PC-9 (cell line): ENCODE measurements around the gene GATAD2B. TPM values are rescaled to one million over a fixed set of nuclear protein-coding genes. Genes with fewer than 3 reads are reported as not detected.

Experiments
- BruUV-seq: library from RNA; stranded (reverse); fragments of 400-500 nt; replicated peaks from 2 replicates; lab custom pipeline; 2021; lab: Mats Ljungman, UMichigan
- CTCF ChIA-PET: fragments of 300-600 bp; sonication (Branson Sonifier 250); formaldehyde crosslinking; loops from one replicate; lab custom pipeline; 2022; ENCODE audit warnings: antibody characterized with exemption; lab: Charles Lee
- POLR2A ChIA-PET: fragments of 300-600 bp; sonication (Branson Sonifier 250); formaldehyde crosslinking; loops from one replicate; lab custom pipeline; 2022; ENCODE audit warnings: antibody characterized with exemption; ENCODE audit not compliant: unreplicated experiment; lab: Charles Lee
- DNase-seq, 2 experiments: peaks; one replicate each; pipeline versions ENCODE4 v3.0.0 to v3.0.0-alpha.2; 2015 to 2022; ENCODE audit warnings: mixed read lengths in 1 of 2
- H2AFZ ChIP-seq: fragments of 200-600 bp; sonication (generic); 2 replicates; pipeline ENCODE4 v1.8.1; 2017; ENCODE audit warnings: antibody characterized with exemption
- H3F3A ChIP-seq: fragments of 200-600 bp; sonication (generic); 2 replicates; pipeline ENCODE4 v1.8.1; 2017; ENCODE audit warnings: antibody characterized with exemption, mild to moderate bottlenecking, low read depth; ENCODE audit not compliant: insufficient read depth
- H3K27ac ChIP-seq: fragments of 200-600 bp; sonication (generic); 2 replicates; pipeline ENCODE4 v1.6.1; 2016; ENCODE audit warnings: mixed run types
- H3K27me3 ChIP-seq: fragments of 200-600 bp; sonication (generic); 2 replicates; pipeline ENCODE4 v1.6.1; 2016; ENCODE audit warnings: low read depth, mixed run types; ENCODE audit not compliant: insufficient read depth
- H3K36me3 ChIP-seq: fragments of 200-600 bp; sonication (generic); 2 replicates; pipeline ENCODE4 v1.6.1; 2016; ENCODE audit warnings: low read depth, mixed run types
- H3K4me1 ChIP-seq: fragments of 200-600 bp; sonication (generic); replicated peaks from 2 replicates; pipeline ENCODE4 v1.6.1; 2016; ENCODE audit warnings: mixed run types; ENCODE audit not compliant: insufficient read depth
- H3K4me2 ChIP-seq: fragments of 200-600 bp; sonication (generic); 2 replicates; pipeline ENCODE4 v1.6.1; 2017; ENCODE audit warnings: mixed run types
- H3K4me3 ChIP-seq: fragments of 200-600 bp; sonication (generic); 2 replicates; pipeline ENCODE4 v1.6.1; 2016; ENCODE audit warnings: mixed run types
- H3K79me2 ChIP-seq: fragments of 200-600 bp; sonication (generic); 2 replicates; pipeline ENCODE4 v1.6.1; 2017; ENCODE audit warnings: low read depth, mixed run types
- H3K9me2 ChIP-seq: fragments of 200-600 bp; sonication (generic); 2 replicates; pipeline ENCODE4 v1.8.1; 2017; ENCODE audit warnings: mild to moderate bottlenecking; ENCODE audit not compliant: insufficient read depth
- H3K9me3 ChIP-seq: fragments of 200-600 bp; sonication (generic); 2 replicates; pipeline ENCODE4 v1.8.1; 2016; ENCODE audit warnings: low read depth; ENCODE audit not compliant: insufficient read depth
- H4K20me1 ChIP-seq: fragments of 200-600 bp; sonication (generic); 2 replicates; pipeline ENCODE4 v1.8.1; 2017; ENCODE audit not compliant: insufficient read depth
- EZH2 ChIP-seq: fragments of 200-600 bp; sonication (generic); IDR thresholded peaks from 2 replicates; pipeline ENCODE4 v1.8.0; 2017; ENCODE audit warnings: antibody characterized with exemption, low read depth
- intact Hi-C: fragments of 100-400 bp; cut with micrococcal nuclease; formaldehyde crosslinking; loops from one replicate; pipeline ENCODE4 v1.10.0; 2022; ENCODE audit not compliant: unreplicated experiment
- total RNA-seq: library from RNA; stranded (reverse); gene quantifications from 2 replicates; pipeline ENCODE4 v1.2.3, GENCODE V29; 2021
- TF ChIP-seq, protein P1 (sequence below): fragments of 200-600 bp; sonication (generic); conservative IDR thresholded peaks from 2 replicates; pipeline ENCODE4 v1.6.1; 2017; ENCODE audit warnings: mixed run types, antibody characterized with exemption, mild to moderate bottlenecking, moderate library complexity

The GATAD2B gene
- total RNA-seq, 1 experiment from 2014 or later = 56.1 TPM

DNA sequence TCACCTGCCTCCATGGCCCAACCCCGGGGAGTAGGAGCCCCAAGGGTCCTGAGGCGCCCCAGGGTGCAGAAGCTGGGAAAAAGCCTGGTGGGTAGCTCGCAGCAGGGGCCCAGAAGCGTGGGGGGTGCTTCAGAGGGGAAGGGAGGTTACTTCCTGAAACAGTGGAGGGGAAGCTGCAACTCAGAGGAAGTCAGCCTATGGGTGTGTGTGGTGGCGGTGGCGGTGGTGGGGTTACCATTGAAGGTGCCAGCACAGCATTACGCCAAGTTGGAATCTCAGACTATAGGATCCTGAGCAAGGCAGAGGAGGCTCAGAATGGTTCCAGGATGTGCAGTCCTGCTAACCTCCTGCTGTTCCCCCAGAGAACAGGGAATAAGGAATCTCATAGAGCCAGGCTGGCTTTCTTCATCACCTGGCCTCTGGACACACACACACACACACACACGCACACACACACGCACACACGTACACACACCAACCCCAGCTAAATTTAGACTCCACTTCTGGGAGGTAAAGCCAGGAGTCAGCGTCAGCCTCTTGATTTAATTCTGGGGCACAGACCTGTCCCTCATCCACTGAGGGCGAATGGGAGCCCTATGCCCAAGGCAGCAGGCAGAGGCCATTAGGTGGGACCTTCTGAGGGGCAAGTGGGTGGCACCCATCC, 22.5 kb upstream of the GATAD2B start:
- no TSS peak for BruUV-seq

DNA sequence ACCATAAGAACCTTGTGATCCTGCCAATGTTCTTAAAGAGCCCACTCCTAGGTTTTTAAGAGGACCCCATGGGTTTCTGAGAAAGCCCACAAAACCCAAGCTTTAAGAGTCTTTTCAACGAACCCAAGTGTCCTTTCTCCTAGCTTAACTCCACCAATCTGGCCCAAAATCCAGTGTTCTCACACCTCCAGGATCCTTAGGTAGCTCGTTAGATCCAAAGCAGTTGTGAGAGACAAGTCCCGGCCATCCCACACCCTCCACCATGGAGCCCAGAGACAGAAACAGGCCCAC, 22.0 kb upstream of the GATAD2B start:
- Histone ChIP-seq H3K36me3 (0 out of 2 replicates have a peak, but pooled peaks cover 3% of the 10 kb centered on the region), H2AFZ (no peak overlapping the region), H3F3A (peaks cover 15% of the 10 kb centered on the region; the same call in 1 of the 2 replicates), H3K9me2 (no peaks in the 10 kb centered on the region), H3K79me2 (peaks cover 19% of the 10 kb centered on the region), H3K4me1 (peaks cover 10% of the 10 kb centered on the region; the same call in 1 of the 2 replicates), H3K9me3 (no peaks in the 10 kb centered on the region), H3K4me3 (peak overlapping the region; percentile 85; the same call in 1 of the 2 replicates), H3K27ac (no peak overlapping the region), H3K4me2 (peak overlapping the region; percentile 98), H3K27me3 (no peaks in the 10 kb centered on the region), H4K20me1 (no peaks in the 10 kb centered on the region)
- ChIA-PET CTCF (interaction anchor here (0.8 kb wide), 1 partner anchor 579 kb away, joined by 3 read pairs; no protein-coding TSS in a partner anchor), POLR2A (no interaction called here)
- intact Hi-C loops = loop anchor here (1.0 kb wide), 1 partner anchor 42 kb away; the partner anchor contains the start of gene RAB13
- no TSS peak for BruUV-seq
- no peak for DNase-seq
- TF ChIP-seq, protein P1, sequence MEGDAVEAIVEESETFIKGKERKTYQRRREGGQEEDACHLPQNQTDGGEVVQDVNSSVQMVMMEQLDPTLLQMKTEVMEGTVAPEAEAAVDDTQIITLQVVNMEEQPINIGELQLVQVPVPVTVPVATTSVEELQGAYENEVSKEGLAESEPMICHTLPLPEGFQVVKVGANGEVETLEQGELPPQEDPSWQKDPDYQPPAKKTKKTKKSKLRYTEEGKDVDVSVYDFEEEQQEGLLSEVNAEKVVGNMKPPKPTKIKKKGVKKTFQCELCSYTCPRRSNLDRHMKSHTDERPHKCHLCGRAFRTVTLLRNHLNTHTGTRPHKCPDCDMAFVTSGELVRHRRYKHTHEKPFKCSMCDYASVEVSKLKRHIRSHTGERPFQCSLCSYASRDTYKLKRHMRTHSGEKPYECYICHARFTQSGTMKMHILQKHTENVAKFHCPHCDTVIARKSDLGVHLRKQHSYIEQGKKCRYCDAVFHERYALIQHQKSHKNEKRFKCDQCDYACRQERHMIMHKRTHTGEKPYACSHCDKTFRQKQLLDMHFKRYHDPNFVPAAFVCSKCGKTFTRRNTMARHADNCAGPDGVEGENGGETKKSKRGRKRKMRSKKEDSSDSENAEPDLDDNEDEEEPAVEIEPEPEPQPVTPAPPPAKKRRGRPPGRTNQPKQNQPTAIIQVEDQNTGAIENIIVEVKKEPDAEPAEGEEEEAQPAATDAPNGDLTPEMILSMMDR = no peak
- no peak for TF ChIP-seq EZH2

More for the DNA sequence above, 22.5 kb upstream of the GATAD2B start:
- Histone ChIP-seq H3K4me1 (peaks cover 10% of the 10 kb centered on the region; the same call in 1 of the 2 replicates), H3K27me3 (no peaks in the 10 kb centered on the region), H3F3A (peaks cover 16% of the 10 kb centered on the region; the same call in 1 of the 2 replicates), H3K9me3 (no peaks in the 10 kb centered on the region), H2AFZ (peak overlapping the region; percentile 94), H3K4me2 (peak overlapping the region; percentile 98), H3K27ac (no peak overlapping the region), H3K4me3 (peak overlapping the region; percentile 85), H3K79me2 (peaks cover 19% of the 10 kb centered on the region), H3K36me3 (peaks cover 7% of the 10 kb centered on the region; the same call in 1 of the 2 replicates), H3K9me2 (no peaks in the 10 kb centered on the region), H4K20me1 (no peaks in the 10 kb centered on the region)
- intact Hi-C loops = loop anchor here (1.0 kb wide), 1 partner anchor 41 kb away; the partner anchor contains the start of gene RAB13
- ChIA-PET POLR2A (no interaction called here), CTCF (interaction anchor here (0.7 to 1.1 kb wide), 5 partner anchors 22 to 580 kb away, joined by 3 to 4 read pairs (median 3); partner anchors contain the start of gene RAB13)
- no peak for TF ChIP-seq EZH2
- TF ChIP-seq, protein P1 = no peak
- DNase-seq = no peak

DNA sequence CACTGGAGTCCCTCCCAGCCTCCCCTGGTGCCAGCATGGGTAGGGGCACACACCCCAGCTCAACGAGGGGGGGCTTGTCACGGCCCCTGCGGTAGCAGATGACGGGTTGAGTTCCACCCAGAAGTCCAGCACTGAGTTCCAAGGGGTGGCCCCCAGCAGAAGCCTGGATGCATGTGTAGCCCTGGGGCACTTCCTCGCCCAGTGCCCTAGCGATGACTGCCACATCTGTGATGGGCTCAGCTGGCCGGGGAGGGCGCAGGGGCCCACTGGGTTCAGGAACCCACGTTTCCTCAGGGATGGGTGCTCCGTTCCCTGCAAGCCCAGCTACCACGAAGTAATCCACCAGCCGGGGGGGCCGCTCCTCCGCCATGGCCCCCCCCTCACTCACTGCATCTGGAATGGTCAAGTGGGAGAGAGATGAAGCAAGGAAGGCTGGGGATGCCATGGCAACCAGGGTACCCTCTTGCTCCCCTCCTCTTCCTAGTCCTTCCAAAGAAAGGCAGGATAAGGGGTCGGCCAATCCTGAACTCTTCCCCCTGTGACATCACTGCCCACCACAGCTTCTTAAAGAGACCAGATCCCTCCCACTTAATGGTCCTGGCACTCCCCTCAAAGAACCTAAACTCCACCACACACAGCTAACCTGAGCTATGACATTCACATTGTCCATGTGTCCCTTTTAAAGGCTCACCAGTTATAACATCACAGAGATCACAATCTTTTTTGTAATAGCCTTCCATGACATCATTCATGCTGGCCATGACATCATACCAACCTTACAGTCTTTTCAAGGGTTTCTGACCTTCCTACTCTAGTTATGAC, 21.4 kb upstream of the GATAD2B start:
- intact Hi-C loops = no loop called here
- Histone ChIP-seq H3F3A (peaks cover 9% of the 10 kb centered on the region; the same call in 1 of the 2 replicates), H3K4me3 (no peak overlapping the region), H3K4me2 (peak overlapping the region; percentile 98; the same call in 1 of the 2 replicates), H3K36me3 (0 out of 2 replicates have a peak, but pooled peaks cover 3% of the 10 kb centered on the region), H3K27me3 (no peaks in the 10 kb centered on the region), H3K79me2 (peaks cover 19% of the 10 kb centered on the region), H3K9me2 (no peaks in the 10 kb centered on the region), H2AFZ (no peak overlapping the region), H3K27ac (no peak overlapping the region), H4K20me1 (no peaks in the 10 kb centered on the region; the same call in 1 of the 2 replicates), H3K4me1 (peaks cover 10% of the 10 kb centered on the region; the same call in 1 of the 2 replicates), H3K9me3 (no peaks in the 10 kb centered on the region)
- DNase-seq = no peak
- ChIA-PET POLR2A (no interaction called here), CTCF (interaction anchor here (0.8 kb wide), 1 partner anchor 579 kb away, joined by 3 read pairs; no protein-coding TSS in a partner anchor)
- no TSS peak for BruUV-seq
- TF ChIP-seq, protein P1 = no peak
- TF ChIP-seq EZH2 = no peak
